CD4-positive, alpha-beta T cell treated with Interleukin-15 for 1 hour (primary cell): Measurements from ENCODE around the gene PAPOLA.

ENCODE experiments used
- DNase-seq: peaks from one replicate; pipeline ENCODE4 v3.0.0-alpha.2; 2020

PAPOLA gene

DNA sequence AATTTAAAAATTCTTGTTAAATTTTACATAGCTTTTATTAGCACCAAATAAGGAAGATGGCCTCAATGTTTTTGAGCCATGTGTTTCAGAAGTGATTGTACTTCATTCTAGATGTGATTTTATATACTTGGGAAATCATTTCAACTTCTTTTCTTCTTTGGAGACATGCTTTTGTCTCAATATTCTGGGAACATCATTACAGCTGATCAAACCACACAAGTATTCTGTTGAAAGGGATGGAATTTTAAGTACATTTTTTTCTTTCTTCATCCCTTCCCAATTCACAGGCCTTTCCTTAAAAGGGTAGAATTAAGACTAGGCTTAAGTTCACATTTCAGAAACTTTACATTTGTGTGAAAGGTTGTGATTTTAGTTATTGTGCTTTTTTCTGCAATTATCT, 66.4 kb downstream of the PAPOLA start:
- no peak for DNase-seq

DNA sequence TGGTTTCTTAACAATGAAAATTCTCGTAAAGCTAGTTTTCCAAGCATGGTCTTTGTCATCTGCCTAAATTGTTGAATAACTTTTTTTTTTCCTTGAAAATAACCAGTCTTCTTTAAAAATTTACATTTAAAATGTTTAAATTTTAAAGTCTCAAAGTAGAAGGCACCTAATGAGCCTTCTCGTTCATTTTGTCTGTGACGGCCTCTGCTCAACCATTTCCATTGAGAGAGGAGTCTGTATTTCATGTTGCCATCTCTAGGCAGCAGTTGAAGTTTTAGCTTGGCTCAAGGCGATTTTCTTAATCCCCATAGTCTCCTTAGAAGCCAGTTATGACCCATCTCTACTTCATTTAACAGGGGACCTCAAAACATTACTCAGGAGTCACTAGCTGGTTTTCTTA, 69.1 kb downstream of the PAPOLA start:
- DNase-seq, result no peak

DNA sequence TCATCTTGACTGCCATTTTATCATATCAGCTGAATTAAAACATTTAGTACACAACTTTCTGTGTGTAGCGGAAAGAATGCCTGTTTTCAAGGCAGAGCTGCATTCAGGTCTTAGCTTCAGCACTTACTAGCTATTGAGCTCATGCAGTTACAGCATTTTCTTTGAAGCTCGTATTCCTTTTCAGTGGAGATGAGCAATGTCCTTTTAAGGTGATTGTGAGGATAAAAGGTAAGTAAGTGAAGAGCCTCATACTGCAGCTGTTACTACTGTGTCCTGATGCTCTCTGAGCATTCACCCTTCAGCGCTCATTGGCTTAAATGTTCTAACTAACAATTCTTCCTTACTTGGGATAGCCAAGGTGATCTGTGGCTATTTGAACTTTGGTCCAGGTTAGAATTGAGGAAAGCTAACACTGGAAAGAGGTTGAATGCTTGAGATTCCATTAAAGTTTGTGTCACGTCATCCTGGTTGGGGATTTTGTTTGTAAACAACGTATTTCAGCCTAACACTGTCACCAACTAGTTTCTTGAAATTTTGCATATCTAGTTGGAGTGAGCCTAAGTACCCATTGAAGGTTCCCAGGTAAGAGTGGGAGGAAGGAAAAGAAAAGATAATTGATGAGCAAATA, 71.4 kb downstream of the PAPOLA start:
- DNase-seq, result no peak

- DNase-seq, result no peak
Observed at GRCh38 chr14:96574171-96574632, 72.0 kb downstream of the PAPOLA start.

- no peak for DNase-seq
Observed at GRCh38 chr14:96574633-96575632, 72.8 kb downstream of the PAPOLA start.

- DNase-seq, result no peak
Observed at GRCh38 chr14:96576359-96576758, 74.2 kb downstream of the PAPOLA start.

GRCh38 chr14:96576937-96577336, 74.8 kb downstream of the PAPOLA start:
- DNase-seq, result no peak

GRCh38 chr14:96578619-96579018, 76.4 kb downstream of the PAPOLA start:
- no peak for DNase-seq

DNA sequence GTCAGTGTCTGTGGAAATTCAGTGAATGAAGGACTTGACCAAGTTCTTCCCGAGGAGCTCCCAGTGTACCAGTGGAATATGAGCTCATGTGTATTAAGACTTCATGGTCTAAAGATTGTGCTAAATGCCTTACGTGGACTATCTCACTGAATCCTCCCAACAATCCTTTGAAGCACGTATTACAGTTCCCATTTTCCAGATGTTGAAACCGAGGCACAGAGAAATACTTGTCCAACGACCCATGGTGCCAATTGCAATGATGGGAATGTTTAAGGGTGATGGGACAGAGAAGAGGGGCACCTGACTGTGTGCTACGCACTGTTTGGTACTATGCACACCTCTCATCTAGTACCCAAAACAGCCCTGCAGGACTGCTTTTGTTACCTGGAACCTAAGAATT, 77.2 kb downstream of the PAPOLA start:
- no peak for DNase-seq

DNA sequence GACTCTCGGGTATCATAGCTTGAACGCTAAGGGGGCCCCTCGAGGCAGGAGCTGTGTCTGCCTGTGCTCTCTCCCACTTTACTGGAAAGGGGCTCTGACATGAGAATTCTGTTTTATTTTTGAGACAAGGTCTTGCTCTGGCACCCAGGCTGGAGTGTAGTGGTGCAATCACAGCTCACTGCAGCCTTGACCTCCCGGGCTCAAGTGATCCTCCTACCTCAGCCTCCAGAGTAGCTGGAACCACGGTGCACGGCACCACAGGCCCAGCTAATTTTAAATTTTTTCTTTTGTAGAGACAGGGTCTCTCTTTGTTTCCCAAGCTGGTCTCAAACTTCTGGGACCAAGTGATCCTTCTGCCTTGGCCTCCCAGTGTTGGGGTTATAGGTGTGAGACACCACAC, 77.7 kb downstream of the PAPOLA start:
- DNase-seq, result no peak

- DNase-seq, result no peak
Observed at GRCh38 chr14:96580566-96580965, 78.4 kb downstream of the PAPOLA start.

GRCh38 chr14:96581026-96581425, 78.8 kb downstream of the PAPOLA start:
- no peak for DNase-seq

- no peak for DNase-seq
Observed at GRCh38 chr14:96581902-96582301, 79.7 kb downstream of the PAPOLA start.

DNA sequence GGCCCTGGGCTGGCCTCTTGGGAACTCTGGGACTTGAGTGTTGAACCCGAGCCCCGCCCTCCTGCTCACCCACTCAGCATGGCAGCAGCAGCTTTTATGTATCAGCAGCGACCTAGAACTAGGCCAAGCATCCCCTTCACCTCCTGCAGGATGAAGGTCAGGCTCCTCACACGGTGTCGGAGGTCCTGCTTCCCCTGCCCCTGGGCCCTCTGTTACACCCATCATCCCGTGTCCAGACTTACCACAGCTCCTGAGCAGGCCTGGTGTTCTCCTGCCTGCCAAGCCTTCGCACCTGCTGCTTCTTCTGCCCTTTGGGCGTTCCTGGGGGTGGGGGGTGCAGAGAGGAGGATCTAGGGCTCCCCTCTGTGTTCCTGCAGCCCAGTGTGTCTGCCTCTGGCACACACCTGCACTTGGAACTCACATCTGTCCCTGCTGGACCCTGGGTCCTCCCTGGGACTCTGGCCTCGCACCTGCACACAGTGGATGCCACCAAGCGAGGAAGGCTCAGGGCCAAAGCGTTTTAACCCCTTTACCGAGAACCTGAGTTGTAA, 80.3 kb downstream of the PAPOLA start:
- DNase-seq, result no peak

- no peak for DNase-seq
Observed at GRCh38 chr14:96582995-96583394, 80.8 kb downstream of the PAPOLA start.

- DNase-seq, result no peak
Observed at GRCh38 chr14:96583569-96584041, 81.4 kb downstream of the PAPOLA start.

GRCh38 chr14:96584199-96584906, 82.2 kb downstream of the PAPOLA start:
- no peak for DNase-seq

DNA sequence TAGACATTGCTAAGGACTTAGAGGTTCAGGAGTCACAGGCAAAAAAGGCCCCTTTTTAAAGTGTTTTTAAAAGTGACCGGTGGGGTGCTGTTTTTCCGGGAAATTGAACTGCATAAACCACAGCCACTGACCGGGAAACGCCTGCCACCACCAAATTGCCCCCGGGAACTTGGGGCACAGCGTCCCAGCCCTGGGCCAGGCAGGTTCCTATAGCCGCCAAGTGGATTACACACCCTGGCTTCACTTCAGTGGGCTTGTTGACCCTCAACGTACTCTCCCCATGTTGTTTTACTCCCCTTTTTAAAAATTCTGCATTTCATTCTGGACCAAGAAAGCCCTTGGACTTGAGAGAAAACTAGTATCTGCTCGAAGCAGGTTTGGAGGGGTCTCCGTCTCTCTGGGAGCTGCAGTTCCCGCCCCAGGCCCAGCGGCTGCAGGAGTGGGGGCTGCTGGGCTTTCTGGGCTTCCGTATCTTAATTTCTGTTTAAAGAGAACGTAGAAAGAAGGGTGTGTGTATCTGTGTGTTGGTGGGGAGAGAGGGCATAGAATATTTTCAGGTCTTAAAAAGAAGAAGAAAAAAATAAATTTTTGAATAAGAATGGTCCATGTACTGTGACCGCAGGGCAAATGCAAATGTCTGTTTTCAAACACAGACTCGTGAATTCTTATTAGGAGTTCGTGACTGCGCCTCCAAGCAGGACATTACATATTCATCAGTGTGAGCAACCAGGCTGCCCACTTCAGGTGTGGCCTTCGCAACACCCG, 82.9 kb downstream of the PAPOLA start:
- no peak for DNase-seq

GRCh38 chr14:96585672-96586013, 83.5 kb downstream of the PAPOLA start:
- DNase-seq, result no peak

DNA sequence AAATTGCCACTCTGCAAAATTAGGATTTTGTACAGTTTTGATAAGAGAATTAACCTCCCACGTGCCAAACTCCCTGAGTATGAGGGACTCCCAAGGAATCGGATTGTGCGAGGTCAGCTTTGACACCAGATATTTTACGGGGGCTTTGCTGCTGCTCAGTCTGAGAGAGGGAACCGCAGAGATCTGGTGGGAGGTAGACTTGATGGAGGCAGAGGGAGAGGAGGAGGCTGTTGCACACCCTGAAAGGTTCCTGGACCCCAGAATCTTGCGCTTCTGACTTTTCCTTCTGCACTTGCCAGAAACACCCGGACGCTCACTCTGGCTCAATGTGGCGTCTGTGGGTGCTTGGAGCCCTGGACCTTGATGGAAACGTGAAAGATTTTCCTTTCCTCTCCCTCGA, 83.9 kb downstream of the PAPOLA start:
- DNase-seq, result no peak

GRCh38 chr14:96586921-96587822, 85.0 kb downstream of the PAPOLA start:
- DNase-seq, result no peak
